ENCODE measurements around the gene FOXD4L1. TPM values are rescaled to one million over a fixed set of nuclear protein-coding genes. Genes with fewer than 3 reads are reported as not detected.
"Not testable (repeated sequence)": the region's sequence is repeated elsewhere in the genome, so short reads cannot be mapped to it uniquely, and the experiment has no call there.

FOXD4L1 gene
- 0.25 TPM in 1 of 2 replicates, not detected in the other for total RNA-seq (2014; rRNA removed; shearing (Covaris generic))
- 1.5 TPM in 1 of 2 replicates, not detected in the other for polyA plus RNA-seq (2014; cell fraction: nucleus; rRNA removed)

DNA sequence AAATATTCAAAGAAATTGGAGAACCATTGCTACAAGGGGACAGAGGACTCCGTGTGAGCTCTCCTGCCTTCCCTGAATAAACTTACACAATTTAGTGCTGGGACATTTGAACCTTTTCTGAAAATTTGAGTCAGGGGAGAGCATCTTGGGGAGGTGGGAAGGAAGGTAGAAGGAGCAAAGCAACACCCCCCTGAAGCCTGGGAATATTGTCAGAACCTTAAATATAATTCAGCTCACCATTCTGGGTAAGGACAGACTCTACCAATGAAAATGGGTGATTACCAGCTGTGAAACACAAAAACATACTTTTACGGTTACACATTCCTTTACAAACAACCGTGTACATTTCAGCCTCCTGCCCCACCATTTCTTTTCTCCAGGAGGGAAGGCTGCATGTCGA is at the start of gene FOXD4L1:
Gene FOXD4L1, plus strand, starts transcription at position 301 of the 400 bp plus-strand sequence. CDS start 592 bp downstream, outside the sequence.
- not testable (repeated sequence) for DNase-seq (ENCODE audit: extremely low read depth, low read depth)

GRCh38 chr2:113465770-113466169 is 32.7 kb upstream of the FOXD4L1 start:
- not testable (repeated sequence) for DNase-seq (ENCODE audit: extremely low read depth, low read depth)

DNA sequence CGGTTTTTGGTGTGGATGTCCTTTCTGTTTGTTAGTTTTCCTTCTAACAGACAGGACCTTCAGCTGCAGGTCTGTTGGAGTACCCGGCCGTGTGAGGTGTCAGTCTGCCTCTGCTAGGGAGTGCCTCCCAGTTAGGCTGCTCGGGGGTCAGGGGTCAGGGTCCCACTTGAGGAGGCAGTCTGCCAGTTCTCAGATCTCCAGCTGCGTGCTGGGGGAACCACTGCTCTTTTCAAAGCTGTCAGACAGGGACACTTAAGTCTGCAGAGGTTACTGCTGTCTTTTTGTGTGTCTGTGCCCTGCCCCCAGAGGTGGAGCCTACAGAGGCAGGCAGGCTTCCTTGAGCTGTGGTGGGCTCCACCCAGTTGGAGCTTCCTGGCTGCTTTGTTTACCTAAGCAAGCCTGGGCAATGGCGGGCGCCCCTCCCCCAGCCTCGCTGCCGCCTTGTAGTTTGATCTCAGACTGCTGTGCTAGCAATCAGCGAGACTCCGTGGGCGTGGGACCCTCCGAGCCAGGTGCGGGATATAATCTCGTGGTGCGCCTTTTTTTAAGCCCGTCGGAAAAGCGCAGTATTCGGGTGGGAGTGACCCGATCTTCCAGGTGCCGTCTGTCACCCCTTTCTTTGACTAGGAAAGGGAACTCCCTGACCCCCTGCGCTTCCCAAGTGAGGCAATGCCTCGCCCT is 21.6 kb upstream of the FOXD4L1 start:
- not testable (repeated sequence) for DNase-seq (ENCODE audit: extremely low read depth, low read depth)

GRCh38 chr2:113496527-113496926 is 1.9 kb upstream of the FOXD4L1 start:
- DNase-seq (ENCODE audit: extremely low read depth, low read depth): not testable (repeated sequence)

GRCh38 chr2:113499019-113499885 is 787 bp downstream of the FOXD4L1 start:
- DNase-seq (ENCODE audit: extremely low read depth, low read depth): not testable (repeated sequence)

DNA sequence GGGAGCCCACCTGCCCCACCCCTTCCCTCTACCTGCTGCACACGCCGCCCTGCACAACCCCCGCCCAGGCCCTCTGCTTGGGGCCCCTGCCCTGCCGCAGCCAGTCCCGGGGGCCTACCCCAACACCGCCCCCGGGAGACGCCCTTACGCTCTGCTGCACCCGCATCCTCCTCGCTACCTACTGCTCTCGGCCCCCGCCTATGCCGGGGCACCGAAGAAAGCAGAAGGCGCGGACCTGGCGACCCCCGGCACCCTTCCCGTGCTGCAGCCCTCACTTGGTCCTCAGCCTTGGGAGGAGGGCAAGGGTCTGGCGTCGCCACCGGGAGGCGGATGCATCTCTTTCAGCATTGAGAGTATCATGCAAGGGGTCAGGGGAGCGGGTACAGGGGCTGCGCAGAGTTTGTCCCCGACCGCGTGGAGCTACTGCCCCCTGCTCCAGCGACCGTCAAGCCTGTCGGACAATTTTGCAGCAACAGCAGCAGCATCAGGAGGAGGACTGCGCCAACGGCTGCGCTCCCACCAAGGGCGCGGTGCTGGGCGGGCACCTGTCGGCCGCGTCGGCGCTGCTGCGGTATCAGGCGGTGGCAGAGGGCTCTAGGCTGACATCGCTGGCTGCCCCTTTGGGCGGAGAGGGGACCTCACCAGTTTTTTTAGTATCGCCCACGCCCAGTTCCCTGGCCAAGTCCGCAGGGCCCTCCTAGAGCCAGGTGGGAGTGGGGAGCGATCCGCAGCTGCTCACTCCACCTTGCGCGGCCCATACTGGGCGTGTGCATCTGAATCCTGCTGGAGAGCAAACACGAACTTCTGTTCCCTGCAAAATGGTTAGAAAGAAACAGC is 1.6 kb downstream of the FOXD4L1 start:
- DNase-seq (ENCODE audit: extremely low read depth, low read depth): not testable (repeated sequence)

DNA sequence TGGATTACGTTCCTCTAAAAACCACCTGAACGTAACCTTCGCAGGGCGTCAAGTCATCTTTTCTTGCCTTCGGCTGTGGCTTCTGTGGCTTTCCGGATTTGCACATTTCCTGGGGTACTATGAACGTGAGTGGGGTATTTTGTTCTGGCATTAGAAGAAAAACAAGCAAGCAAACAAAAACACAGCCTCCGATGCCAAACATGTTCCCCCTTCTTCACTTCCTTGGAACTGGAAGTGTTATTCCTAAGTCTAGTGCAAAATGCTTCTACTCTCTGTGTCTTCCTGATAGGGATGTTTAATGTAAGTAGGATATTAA is 2.2 kb downstream of the FOXD4L1 start:
- DNase-seq (ENCODE audit: extremely low read depth, low read depth): not testable (repeated sequence)

- not testable (repeated sequence) for DNase-seq (ENCODE audit: extremely low read depth, low read depth)
Measured at GRCh38 chr2:113502216-113503093, 4.0 kb downstream of the FOXD4L1 start.

- DNase-seq (ENCODE audit: extremely low read depth, low read depth): not testable (repeated sequence)
Measured at GRCh38 chr2:113503094-113504042, 4.9 kb downstream of the FOXD4L1 start.

- not testable (repeated sequence) for DNase-seq (ENCODE audit: extremely low read depth, low read depth)
Measured at GRCh38 chr2:113504081-113504480, 5.6 kb downstream of the FOXD4L1 start.

- DNase-seq (ENCODE audit: extremely low read depth, low read depth): not testable (repeated sequence)
Measured at GRCh38 chr2:113507394-113508140, 9.1 kb downstream of the FOXD4L1 start.

- not testable (repeated sequence) for DNase-seq (ENCODE audit: extremely low read depth, low read depth)
Measured at GRCh38 chr2:113508187-113508586, 9.7 kb downstream of the FOXD4L1 start.

GRCh38 chr2:113510913-113511312 is 12.4 kb downstream of the FOXD4L1 start:
- DNase-seq (ENCODE audit: extremely low read depth, low read depth): not testable (repeated sequence)

- not testable (repeated sequence) for DNase-seq (ENCODE audit: extremely low read depth, low read depth)
Measured at GRCh38 chr2:113511859-113512258, 13.4 kb downstream of the FOXD4L1 start.

- DNase-seq (ENCODE audit: extremely low read depth, low read depth): not testable (repeated sequence)
Measured at GRCh38 chr2:113515457-113515856, 17.0 kb downstream of the FOXD4L1 start.

GRCh38 chr2:113515995-113516394 is 17.5 kb downstream of the FOXD4L1 start:
- not testable (repeated sequence) for DNase-seq (ENCODE audit: extremely low read depth, low read depth)

GRCh38 chr2:113517025-113517424 is 18.6 kb downstream of the FOXD4L1 start:
- DNase-seq (ENCODE audit: extremely low read depth, low read depth): not testable (repeated sequence)

- not testable (repeated sequence) for DNase-seq (ENCODE audit: extremely low read depth, low read depth)
Measured at GRCh38 chr2:113520837-113521236, 22.4 kb downstream of the FOXD4L1 start.

All from NCI-H460 (cell line).